ENCODE data around the gene PLXNA2.

GRCh38 chr1:208042868-208043267, 201.3 kb downstream of the PLXNA2 start:
- TF ChIP-seq POLR2A (IDR thresholded peaks at IDR 0.05; ENCODE audit: control extremely low read depth in 1 of 2, low read depth in 2 of 2, low read length in 2 of 2) (no peak), MAX (IDR thresholded peaks at IDR 0.05) (no peak), CTBP2 (IDR thresholded peaks at IDR 0.05; ENCODE audit: borderline replicate concordance, insufficient read depth, insufficient read length, low read length) (no peak), TAF1 (IDR thresholded peaks at IDR 0.05; ENCODE audit: low read depth, low read length) (no peak), RFX5 (IDR thresholded peaks at IDR 0.05; ENCODE audit: borderline replicate concordance, low read depth, low read length) (no peak), CTCF (IDR thresholded peaks at IDR 0.05; ENCODE audit: control extremely low read depth in 1 of 3, insufficient read depth in 1 of 3, low read depth in 1 of 3, low read length in 3 of 3) (no peak), POLR2AphosphoS5 (IDR thresholded peaks at IDR 0.05; ENCODE audit: low read depth, low read length) (no peak), GABPA (IDR thresholded peaks at IDR 0.05; ENCODE audit: borderline replicate concordance, insufficient read depth, low read length) (no peak), FOSL1 (IDR thresholded peaks at IDR 0.05; ENCODE audit: insufficient read depth, low read depth, low read length) (no peak), JUND (IDR thresholded peaks at IDR 0.05; ENCODE audit: low read length) (no peak), SIN3A (conservative IDR thresholded peaks at IDR 0.05 in 1 of 2, IDR thresholded peaks at IDR 0.05 in 1 of 2; ENCODE audit: low read depth in 1 of 2, low read length in 2 of 2) (no peak), SP1 (IDR thresholded peaks at IDR 0.05; ENCODE audit: low read depth, low read length) (no peak)
